ENCODE data around the gene CA10.

The CA10 gene

DNA sequence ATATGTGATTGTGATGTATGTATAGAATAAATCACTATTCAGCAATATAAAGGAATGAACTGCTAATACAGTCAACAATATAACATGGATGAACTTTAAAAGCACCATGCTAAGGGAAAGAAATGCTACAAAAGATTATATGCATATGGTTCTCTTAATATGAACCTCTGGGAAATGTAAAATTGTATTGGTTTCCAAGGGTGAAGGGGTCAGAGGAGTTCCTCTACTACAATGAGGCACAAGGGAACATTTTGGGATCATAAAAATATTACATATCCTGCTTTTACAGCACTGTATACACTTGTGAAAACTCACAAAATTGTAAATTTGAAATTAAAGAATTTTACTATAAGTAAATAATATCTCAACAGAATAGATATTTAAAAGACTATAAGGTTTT lies 111.4 kb downstream of the CA10 start:
- DNase-seq (ENCODE audit: low read depth) = no peak

- DNase-seq (ENCODE audit: low read depth) = no peak
These were observed 117.3 kb downstream of the CA10 start for GRCh38 chr17:52041123-52041617.

DNA sequence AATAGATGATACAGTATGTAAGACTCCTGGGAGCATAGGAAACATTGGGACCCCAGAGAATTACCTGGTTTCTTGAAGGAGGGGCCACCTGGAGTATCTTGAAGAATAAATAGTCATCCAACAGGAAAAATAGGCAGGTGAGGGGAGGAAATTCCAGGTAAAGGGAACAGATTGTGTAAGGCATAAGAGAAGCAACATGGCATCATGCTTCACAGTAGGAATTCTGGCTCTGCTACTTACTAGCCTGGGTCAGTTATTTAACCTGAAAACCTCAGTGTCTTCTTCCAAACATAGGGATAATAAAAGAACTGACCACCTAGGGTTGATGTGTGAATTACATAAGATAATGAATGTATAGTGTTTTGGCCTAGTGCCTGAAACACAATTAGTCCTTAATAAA lies 122.1 kb downstream of the CA10 start:
- DNase-seq (ENCODE audit: low read depth) = no peak

DNA sequence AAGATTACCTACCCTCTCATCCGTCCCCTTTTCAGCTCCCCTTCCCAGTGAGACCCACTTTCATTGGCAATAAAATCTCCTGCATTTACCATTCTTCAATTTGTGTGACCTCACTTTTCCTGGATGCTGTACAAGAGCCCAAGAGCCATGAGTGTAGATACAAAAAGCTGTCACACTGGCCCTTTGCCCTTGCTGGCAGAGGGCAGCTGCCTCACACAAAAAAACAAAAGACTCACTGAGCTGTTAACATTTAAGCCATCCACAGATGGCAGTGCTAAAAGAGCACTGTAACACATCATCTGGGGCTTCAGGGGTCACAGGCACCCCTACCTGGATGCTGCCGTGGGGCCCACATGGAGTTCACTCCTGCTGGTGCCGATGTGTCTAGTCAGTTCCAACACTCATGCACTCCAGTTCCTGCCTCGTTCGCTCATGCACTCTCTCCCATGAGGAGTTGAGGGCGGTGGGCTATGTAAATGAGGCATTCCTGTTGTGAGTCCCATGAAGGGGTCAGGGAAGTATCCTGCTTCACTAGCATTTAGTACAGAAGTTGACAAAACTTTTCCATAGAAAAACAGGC lies 123.1 kb downstream of the CA10 start:
- DNase-seq (ENCODE audit: low read depth) = no peak

GRCh38 chr17:52032454-52032853 lies 126.1 kb downstream of the CA10 start:
- DNase-seq (ENCODE audit: low read depth) = no peak

- no peak for DNase-seq (ENCODE audit: low read depth)
These were observed 128.5 kb downstream of the CA10 start for GRCh38 chr17:52030052-52030451.

DNA sequence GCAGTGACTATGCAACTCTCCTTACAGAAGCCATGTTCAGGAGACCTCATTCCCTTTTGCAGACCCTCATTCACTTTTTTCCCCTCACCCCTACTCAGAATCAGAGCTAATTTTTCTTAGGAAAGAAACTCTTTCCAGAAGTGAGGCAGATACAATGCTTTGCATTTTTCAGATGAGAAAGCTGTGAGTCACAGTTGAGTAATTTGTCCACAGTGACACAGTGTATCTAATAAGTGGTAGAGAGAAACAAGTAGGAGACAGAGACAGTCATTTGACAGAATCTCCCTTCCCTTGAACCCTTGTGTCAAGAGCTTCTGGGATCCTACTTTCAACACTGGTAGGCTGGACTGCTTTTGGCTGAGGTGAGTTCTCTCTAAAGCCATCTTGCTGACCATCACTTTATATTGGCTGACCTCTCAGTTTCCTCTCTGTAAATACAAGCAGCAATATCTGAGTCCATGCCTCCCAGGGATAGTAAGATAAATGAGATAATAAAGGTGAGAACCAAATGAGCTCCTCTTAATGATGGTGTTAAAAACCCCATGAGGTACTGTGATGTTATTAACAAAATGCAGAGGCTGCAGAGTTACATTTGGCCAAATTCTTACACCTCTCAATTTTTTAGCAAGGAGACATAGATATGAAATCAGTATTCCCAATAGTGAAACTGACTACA lies 130.8 kb downstream of the CA10 start:
- no peak for DNase-seq (ENCODE audit: low read depth)

DNA sequence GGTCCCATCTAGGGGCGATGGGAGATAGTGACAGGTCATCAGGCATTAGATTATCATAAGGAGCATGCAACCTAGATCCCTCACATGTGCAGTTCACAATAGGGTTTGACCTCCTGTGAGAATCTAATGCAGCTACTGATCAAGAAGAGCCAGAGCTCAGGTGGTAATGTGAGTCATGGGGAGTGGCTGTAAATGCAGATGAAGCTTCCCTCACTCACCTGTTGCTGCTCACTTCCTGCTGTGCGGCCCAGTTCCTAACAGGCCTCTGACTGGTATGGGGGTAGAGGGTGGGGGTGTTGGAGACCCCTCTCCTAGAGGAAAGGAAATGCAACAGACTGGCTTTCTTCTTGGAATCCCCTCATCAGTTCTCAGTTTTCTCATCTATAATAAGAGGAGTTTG lies 131.4 kb downstream of the CA10 start:
- no peak for DNase-seq (ENCODE audit: low read depth)

- no peak for DNase-seq (ENCODE audit: low read depth)
These were observed 132.4 kb downstream of the CA10 start for GRCh38 chr17:52026075-52026474.

DNA sequence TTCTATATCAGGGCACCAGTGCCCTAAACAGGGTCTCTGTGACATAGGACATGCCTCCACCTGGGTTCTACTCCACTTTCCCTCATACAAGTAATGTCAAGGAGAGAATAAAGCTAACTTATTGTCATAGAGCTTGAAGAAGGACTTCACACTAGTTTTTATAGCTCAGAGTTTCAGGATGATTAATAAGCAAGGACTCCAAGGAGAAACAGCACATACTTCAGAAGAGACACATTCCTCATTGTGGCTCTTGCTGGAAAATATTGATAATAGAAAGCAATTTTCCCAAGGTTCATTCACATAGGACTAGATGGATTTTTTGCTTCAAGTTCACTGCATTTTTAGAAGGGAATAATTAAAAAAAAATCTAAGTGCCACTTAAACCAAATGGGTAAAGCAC lies 133.3 kb downstream of the CA10 start:
- no peak for DNase-seq (ENCODE audit: low read depth)

DNA sequence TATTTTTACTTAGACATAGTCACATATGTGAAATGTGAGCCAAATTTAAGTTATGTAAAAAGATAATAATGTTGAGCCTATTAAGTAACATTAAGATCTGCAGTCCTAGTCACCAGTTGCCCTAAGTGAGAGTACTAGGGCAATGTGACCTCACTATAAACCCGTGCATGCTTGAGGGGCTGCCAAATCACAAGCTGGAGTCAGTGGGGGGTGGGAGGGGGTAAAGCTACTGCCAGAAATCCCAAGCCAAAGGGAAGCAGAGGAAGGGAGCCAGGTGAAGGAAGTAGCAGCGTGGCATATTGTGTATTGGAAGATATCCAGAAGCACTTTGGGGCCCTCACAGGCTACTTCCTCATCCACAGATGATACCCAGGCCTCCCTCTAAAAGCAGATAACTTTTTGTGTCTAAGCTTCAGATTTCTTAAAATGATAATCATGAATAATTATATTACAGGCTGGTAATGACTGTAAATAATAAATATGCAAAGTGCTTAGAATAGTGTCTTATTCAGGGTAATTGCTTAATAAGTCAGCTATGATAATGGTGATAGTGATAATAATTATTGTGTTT lies 134.1 kb downstream of the CA10 start:
- DNase-seq (ENCODE audit: low read depth) = no peak

DNA sequence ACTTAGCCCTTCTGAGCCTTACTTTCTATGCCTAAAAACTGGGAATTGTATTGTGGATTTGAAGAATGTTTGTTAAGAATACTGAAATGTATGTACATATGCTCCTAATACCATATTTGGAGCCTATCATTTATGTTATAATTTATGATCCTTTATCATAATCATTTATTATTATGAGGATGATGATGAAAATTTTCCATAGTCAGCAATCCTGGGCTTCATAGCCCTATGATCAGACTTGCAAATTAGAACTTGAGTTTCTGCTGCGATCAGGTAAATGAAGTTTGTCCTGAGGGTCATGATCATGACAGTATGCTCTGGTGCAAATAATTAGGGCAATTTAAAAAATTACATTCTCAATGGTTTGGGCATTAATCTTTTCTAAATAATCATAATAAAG lies 147.4 kb downstream of the CA10 start:
- DNase-seq (ENCODE audit: low read depth) = no peak

DNA sequence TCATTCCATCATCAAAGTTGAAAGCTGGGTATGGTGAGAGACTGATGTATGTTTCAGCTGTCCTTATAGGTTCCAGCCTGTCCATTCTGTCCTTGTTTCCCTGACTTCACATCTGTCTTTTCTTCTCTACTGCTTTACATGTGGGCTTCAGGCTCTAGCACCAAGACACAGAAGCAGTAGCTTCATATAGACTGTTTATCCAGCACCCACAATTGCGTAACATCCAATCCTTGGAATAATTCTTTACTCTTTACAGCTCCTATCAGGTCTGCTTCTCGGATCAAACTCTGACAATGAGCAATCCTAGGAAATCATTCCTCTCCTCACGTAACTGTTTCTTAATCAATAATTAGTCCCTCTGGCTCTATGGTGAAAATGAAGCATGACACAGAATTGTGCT lies 158.9 kb downstream of the CA10 start:
- DNase-seq (ENCODE audit: low read depth) = no peak

DNA sequence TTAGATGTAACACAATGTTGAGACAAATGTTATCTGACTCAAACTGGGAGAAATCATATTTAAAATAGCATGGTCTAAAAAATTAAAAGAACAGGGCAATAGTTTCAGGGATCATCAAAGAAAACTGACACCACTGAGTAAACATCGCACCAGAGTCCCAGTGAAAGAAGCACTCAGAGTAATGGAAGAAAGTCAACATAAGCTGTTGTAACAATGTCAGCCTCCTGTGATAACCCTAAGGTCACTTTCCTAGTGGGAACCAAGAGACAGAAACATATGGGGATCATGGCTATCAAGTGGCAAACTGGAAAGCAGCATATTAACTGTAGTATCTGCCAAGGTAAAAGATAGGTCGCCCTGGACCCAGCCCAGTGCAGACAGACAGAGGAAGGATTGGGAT lies 160.8 kb downstream of the CA10 start:
- no peak for DNase-seq (ENCODE audit: low read depth)

DNA sequence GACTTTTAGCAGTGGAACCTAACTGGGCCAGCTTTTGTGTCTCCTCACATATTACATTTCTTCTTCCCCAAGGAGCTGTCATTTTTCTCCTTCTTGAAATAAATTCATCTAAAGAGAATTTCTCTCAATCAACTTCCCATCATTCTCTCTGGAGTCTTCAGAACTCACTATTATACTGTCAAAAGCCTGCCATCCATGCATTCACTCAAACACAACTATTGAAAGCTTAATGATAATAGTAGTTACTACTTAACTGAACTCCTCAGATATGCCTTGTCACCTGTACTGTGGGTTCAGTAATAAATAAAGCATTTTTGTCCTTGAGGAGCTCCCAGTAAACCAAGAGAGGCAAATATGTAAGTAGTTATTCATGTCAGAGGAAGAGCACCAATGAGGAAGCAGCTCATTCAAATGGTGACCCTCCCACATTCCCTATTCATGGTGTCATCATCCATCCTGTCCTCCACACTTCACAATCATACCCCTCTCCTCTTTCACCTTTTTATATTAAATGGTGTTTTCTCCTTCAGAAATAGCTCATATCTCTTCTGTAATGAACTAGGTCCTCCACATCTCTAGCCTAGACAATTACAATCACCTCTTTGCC lies 162.6 kb downstream of the CA10 start:
- DNase-seq (ENCODE audit: low read depth) = no peak

DNA sequence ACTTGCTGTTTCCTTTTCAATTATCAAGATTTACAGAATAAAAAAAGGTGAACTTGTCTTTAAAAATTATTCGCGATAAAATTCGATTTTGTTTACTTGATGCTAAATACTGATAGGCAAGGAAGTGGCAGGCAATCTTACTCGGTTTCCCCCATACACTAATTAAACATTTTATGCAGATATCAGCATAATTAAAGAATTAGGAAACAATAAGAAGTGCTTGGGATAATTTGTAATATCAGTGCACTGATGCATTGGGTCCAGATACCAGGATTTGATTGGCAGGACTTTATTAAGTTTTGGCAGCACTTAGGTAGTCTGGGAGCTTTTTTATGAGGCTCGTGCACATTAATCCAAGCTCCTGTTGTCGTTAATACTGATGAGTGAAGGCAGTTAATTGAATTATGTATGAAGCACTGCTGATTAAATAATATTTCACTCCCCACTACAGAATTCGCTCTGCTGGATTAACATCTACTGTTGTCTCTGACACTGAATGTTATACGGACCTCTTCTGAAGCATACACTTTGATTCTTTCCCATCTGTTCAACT lies 165.6 kb downstream of the CA10 start:
- no peak for DNase-seq (ENCODE audit: low read depth)

GRCh38 chr17:51971121-51971520 lies 187.4 kb downstream of the CA10 start:
- DNase-seq (ENCODE audit: low read depth) = no peak

DNA sequence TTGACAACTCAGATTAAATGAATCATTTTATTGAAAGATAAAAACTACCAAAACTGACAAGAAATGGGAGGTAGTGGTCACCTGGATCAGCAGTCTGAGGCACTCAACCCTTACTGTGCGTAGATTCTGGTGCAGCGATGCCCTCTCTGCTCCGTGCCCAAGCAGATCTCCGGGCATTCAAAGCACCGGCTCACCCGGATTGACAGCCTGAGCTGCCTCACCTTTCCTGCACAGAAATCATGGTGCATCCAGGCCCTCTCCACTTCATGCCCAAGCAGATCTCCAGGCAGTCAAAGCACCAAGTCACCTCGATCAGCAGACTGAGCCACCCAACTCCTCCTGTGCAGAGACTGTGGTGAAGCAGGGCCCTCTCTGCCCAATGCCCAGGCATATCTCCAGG lies 196.8 kb downstream of the CA10 start:
- no peak for DNase-seq (ENCODE audit: low read depth)

- DNase-seq (ENCODE audit: low read depth) = no peak
These were observed 200.7 kb downstream of the CA10 start for GRCh38 chr17:51957786-51958185.

- DNase-seq (ENCODE audit: low read depth) = no peak
These were observed 203.3 kb downstream of the CA10 start for GRCh38 chr17:51955245-51955644.

GRCh38 chr17:51954232-51954765 lies 204.2 kb downstream of the CA10 start:
- DNase-seq (ENCODE audit: low read depth) = no peak

GRCh38 chr17:51951741-51952140 lies 206.8 kb downstream of the CA10 start:
- DNase-seq (ENCODE audit: low read depth) = no peak

GRCh38 chr17:51948128-51948527 lies 210.4 kb downstream of the CA10 start:
- DNase-seq (ENCODE audit: low read depth) = no peak

All from activated T-helper 9 cell treated with anti-CD3 and anti-CD28 coated beads, Interleukin-2, amount 50 U/mL, for 16 hours (primary cell).